Right lobe of liver (tissue), 4 donors: Measurements from ENCODE around the gene BMP8B.
"Not testable (repeated sequence)": the region's sequence is repeated elsewhere in the genome, so short reads cannot be mapped to it uniquely, and the experiment has no call there.

Source experiments
- CTCF ChIP-seq, 4 donors: fragments of 200-600 bp in 3 of 4; fragments of 450-650 bp in 1 of 4; IDR thresholded peaks; one replicate each; pipeline versions ENCODE4 v1.5.1 to v1.8.0; 2016 to 2022; ENCODE audit warnings: antibody characterized with exemption in 4 of 4, mild to moderate bottlenecking in 2 of 4
- POLR2A ChIP-seq: fragments of 450-650 bp; IDR thresholded peaks from one replicate; pipeline ENCODE4 v1.6.1; 2017; ENCODE audit warnings: antibody characterized with exemption, mild to moderate bottlenecking
- donor health status: DM: no; HTN: no; CAD: no.
- donor health status: DM: no; HTN: no; CAD: no.
- donor health status: DM: no; HTN: yes; CAD: no.

GRCh38 chr1:39766466-39766865 is 22.2 kb downstream of the BMP8B start:
- TF ChIP-seq CTCF (IDR thresholded peaks at IDR 0.05); POLR2A: not testable (repeated sequence)
